HUES48 (cell line): Measurements from ENCODE around the gene SERPINA1.

Experiments used
- H3K27ac ChIP-seq: one replicate; pipeline ENCODE4 v1.7.0; 2013; ENCODE audit warnings: low read depth, low read length, inconsistent platforms
- H3K27me3 ChIP-seq: 2 replicates; pipeline ENCODE4 v1.6.1; 2013; ENCODE audit warnings: mild to moderate bottlenecking, low read length; ENCODE audit not compliant: control insufficient read depth, insufficient read depth
- H3K36me3 ChIP-seq: 2 replicates; pipeline ENCODE4 v1.6.1; 2013; ENCODE audit warnings: low read length; ENCODE audit not compliant: control insufficient read depth, insufficient read depth
- H3K4me1 ChIP-seq: 2 replicates; pipeline ENCODE4 v1.6.1; 2013; ENCODE audit warnings: mild to moderate bottlenecking, low read length; ENCODE audit not compliant: control insufficient read depth, insufficient read depth
- H3K4me3 ChIP-seq: 2 replicates; pipeline ENCODE4 v1.5.1; 2013; ENCODE audit warnings: mild to moderate bottlenecking, low read depth, low read length
- H3K9ac ChIP-seq: 2 replicates; pipeline ENCODE4 v1.6.1; 2013; ENCODE audit warnings: mild to moderate bottlenecking, low read depth, low read length, moderate library complexity
- H3K9me3 ChIP-seq: 2 replicates; pipeline ENCODE4 v1.6.1; 2013; ENCODE audit warnings: low read length; ENCODE audit not compliant: control insufficient read depth, insufficient read depth

The SERPINA1 gene

GRCh38 chr14:94382716-94383596, 5.4 kb downstream of the SERPINA1 start:
- H3K27me3 ChIP-seq: no peaks in the 10 kb centered on the region; the same call in none of the 2 replicates
- no peak overlapping the region for H3K9ac ChIP-seq
- H3K36me3 ChIP-seq: no peaks in the 10 kb centered on the region
- H3K27ac ChIP-seq: no peak overlapping the region
- H3K4me1 ChIP-seq: peaks cover 7% of the 10 kb centered on the region
- no peak overlapping the region for H3K4me3 ChIP-seq
- H3K9me3 ChIP-seq: no peaks in the 10 kb centered on the region

GRCh38 chr14:94382099-94382715, 6.2 kb downstream of the SERPINA1 start:
- H3K27me3 ChIP-seq: no peaks in the 10 kb centered on the region; the same call in none of the 2 replicates
- no peaks in the 10 kb centered on the region for H3K36me3 ChIP-seq
- H3K9ac ChIP-seq: no peak overlapping the region
- H3K4me3 ChIP-seq: no peak overlapping the region
- H3K4me1 ChIP-seq: peaks cover 7% of the 10 kb centered on the region
- H3K9me3 ChIP-seq: no peaks in the 10 kb centered on the region
- H3K27ac ChIP-seq: no peak overlapping the region

DNA sequence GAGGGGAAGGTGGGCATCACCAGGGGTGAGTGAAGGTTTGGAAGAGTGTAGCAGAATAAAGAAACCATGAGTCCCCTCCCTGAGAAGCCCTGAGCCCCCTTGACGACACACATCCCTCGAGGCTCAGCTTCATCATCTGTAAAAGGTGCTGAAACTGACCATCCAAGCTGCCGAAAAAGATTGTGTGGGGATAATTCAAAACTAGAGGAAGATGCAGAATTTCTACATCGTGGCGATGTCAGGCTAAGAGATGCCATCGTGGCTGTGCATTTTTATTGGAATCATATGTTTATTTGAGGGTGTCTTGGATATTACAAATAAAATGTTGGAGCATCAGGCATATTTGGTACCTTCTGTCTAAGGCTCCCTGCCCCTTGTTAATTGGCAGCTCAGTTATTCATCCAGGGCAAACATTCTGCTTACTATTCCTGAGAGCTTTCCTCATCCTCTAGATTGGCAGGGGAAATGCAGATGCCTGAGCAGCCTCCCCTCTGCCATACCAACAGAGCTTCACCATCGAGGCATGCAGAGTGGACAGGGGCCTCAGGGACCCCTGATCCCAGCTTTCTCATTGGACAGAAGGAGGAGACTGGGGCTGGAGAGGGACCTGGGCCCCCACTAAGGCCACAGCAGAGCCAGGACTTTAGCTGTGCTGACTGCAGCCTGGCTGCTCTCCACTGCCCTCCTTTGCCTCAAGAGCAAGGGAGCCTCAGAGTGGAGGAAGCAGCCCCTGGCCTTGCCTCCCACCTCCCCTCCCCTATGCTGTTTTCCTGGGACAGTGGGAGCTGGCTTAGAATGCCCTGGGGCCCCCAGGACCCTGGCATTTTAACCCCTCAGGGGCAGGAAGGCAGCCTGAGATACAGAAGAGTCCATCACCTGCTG, 7.0 kb downstream of the SERPINA1 start:
- no peaks in the 10 kb centered on the region for H3K9me3 ChIP-seq
- no peak overlapping the region for H3K4me3 ChIP-seq
- no peaks in the 10 kb centered on the region for H3K36me3 ChIP-seq
- H3K4me1 ChIP-seq: peaks cover 7% of the 10 kb centered on the region
- H3K27ac ChIP-seq: no peak overlapping the region
- H3K27me3 ChIP-seq: no peaks in the 10 kb centered on the region; the same call in none of the 2 replicates
- H3K9ac ChIP-seq: no peak overlapping the region

DNA sequence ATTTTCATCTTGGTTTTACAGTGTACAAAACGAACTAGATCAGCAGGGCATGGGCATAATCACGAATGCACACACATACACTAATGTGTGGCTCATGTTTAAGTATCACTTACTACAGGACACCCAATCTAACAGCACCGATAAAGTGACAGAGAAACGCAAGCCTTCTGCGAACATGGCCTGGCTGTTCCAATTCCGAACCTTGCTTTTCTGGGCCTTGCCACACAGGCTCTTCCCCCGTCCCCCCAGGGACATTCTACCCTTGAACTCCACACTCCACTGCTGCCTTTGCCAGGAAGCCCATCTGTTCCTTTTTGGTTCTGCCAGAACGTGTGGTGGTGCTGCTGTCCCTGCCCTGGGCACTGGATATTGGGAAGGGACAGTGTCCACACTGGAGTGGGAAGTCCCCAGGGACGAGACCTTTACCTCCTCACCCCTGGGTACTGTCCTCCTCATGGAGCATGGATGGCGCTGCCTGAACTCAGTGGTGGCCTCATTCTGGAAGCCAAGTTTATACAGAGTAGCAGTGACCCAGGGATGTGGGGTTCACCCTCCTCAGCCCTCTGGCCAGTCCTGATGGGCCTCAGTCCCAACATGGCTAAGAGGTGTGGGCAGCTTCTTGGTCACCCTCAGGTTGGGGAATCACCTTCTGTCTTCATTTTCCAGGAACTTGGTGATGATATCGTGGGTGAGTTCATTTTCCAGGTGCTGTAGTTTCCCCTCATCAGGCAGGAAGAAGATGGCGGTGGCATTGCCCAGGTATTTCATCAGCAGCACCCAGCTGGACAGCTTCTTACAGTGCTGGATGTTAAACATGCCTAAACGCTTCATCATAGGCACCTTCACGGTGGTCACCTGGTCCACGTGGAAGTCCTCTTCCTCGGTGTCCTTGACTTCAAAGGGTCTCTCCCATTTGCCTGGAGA, 7.9 kb downstream of the SERPINA1 start:
- peaks cover 12% of the 10 kb centered on the region for H3K4me1 ChIP-seq
- no peaks in the 10 kb centered on the region; the same call in 1 of the 2 replicates for H3K27me3 ChIP-seq
- H3K4me3 ChIP-seq: no peak overlapping the region
- no peak overlapping the region for H3K27ac ChIP-seq
- H3K36me3 ChIP-seq: no peaks in the 10 kb centered on the region
- no peak overlapping the region for H3K9ac ChIP-seq
- no peaks in the 10 kb centered on the region for H3K9me3 ChIP-seq

- Histone ChIP-seq H3K9ac (no peak overlapping the region), H3K27me3 (no peaks in the 10 kb centered on the region; the same call in 1 of the 2 replicates), H3K9me3 (no peaks in the 10 kb centered on the region), H3K27ac (no peak overlapping the region), H3K36me3 (no peaks in the 10 kb centered on the region), H3K4me1 (peaks cover 21% of the 10 kb centered on the region), H3K4me3 (no peak overlapping the region)
Measured at GRCh38 chr14:94379291-94380224, 8.8 kb downstream of the SERPINA1 start.

- Histone ChIP-seq H3K4me1 (peaks cover 26% of the 10 kb centered on the region), H3K4me3 (no peak overlapping the region), H3K36me3 (no peaks in the 10 kb centered on the region), H3K27ac (no peak overlapping the region), H3K9ac (no peak overlapping the region), H3K9me3 (no peaks in the 10 kb centered on the region), H3K27me3 (no peaks in the 10 kb centered on the region; the same call in 1 of the 2 replicates)
Measured at GRCh38 chr14:94378527-94379290, 9.7 kb downstream of the SERPINA1 start.

DNA sequence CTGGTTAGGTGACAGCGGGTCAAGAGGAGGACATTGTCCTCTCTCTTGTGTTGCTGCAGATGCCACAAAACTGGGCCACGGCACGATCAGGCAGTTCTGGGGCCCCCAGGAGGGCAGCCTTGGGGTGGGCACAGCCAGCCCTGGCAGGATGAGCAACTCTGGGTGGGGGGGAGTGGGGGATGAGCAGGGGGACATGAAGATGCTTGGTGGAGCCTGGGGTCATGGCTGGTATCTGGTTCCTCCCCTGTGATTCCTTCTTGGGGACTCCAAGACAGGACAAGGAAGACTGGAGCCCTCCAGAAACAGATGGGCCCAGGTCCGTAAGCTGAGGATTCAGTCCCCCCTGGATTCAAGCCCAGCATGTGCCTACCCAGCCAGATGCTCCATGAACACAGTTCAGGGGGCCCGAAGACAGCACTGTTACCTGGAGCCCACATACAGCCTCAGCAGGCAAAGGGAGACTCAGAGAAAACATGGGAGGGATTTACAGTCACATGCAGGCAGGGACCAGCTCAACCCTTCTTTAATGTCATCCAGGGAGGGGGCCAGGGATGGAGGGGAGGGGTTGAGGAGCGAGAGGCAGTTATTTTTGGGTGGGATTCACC, 10.4 kb downstream of the SERPINA1 start:
- Histone ChIP-seq H3K27me3 (no peaks in the 10 kb centered on the region; the same call in 1 of the 2 replicates), H3K9me3 (no peaks in the 10 kb centered on the region), H3K36me3 (no peaks in the 10 kb centered on the region), H3K9ac (no peak overlapping the region), H3K4me3 (no peak overlapping the region), H3K27ac (no peak overlapping the region), H3K4me1 (peaks cover 19% of the 10 kb centered on the region; the same call in 1 of the 2 replicates)

DNA sequence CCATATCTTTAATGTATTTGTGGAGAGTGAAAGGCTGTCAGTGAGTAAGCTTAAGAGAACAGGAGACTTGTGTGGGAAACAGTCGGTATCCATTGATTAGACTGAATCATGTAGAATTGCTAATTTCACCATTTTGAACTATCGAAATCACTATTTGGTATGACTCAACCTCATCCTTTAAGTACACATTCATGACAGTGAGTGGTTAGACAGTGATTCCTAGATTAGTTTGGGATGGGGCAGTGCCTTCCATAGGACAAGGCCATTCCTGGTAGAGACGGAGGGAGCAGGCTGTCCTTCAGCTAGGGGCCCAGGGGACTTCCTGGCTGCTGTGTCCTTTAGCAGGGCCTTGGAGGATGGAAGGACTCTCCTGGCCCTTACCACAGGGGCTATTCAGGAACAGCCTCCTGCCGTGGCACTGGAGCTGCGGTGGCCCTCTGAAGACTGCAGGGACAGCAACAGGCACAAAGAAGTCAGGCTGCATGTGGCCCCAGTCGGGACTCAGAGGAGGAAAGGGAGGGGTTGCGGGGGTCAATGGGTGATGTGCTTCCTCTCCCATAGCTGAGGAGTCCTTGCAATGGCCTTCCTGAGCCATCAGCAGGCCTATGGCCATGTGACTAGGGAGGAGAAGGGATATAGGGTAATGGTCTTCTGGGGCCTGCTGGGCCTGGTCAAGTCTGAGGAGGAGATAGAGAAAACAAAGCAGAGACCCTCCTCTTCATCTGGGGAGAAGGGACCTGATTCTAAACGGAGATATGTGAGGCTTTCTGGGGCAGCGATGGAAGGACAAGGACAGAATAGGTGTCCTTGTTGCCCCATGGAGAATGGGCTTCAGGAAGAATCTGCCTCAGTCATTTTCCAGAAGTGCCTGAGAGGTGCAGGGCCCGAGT, 11.2 kb downstream of the SERPINA1 start:
- H3K9me3 ChIP-seq: no peaks in the 10 kb centered on the region
- peaks cover 19% of the 10 kb centered on the region; the same call in 1 of the 2 replicates for H3K4me1 ChIP-seq
- no peaks in the 10 kb centered on the region; the same call in 1 of the 2 replicates for H3K27me3 ChIP-seq
- no peak overlapping the region for H3K4me3 ChIP-seq
- H3K27ac ChIP-seq: no peak overlapping the region
- no peaks in the 10 kb centered on the region for H3K36me3 ChIP-seq
- no peak overlapping the region for H3K9ac ChIP-seq
